Forelimb muscle (tissue), 1 donor: Measurements from ENCODE around the gene FAM216A. TPM values are rescaled to one million over a fixed set of nuclear protein-coding genes. Genes with fewer than 3 reads are reported as not detected.
"Not testable (repeated sequence)": the region's sequence is repeated elsewhere in the genome, so short reads cannot be mapped to it uniquely, and the experiment has no call there.

ENCODE experiments used
- DNase-seq: peaks from one replicate; pipeline ENCODE4 v3.0.0-alpha.2; 2013; ENCODE audit warnings: low read depth
- polyA plus RNA-seq: library from polyadenylated mRNA; unstranded; fragments of 120-200 nt; gene quantifications from one replicate; pipeline ENCODE4 v1.2.1, GENCODE V29; 2013; ENCODE audit not compliant: insufficient read length

FAM216A gene
- polyA plus RNA-seq, 1 donor = 15.1 TPM

GRCh38 chr12:110498984-110499706 is 30.5 kb downstream of the FAM216A start:
- no peak for DNase-seq

- no peak for DNase-seq
Measured at GRCh38 chr12:110501399-110501751, 32.7 kb downstream of the FAM216A start.

GRCh38 chr12:110501752-110502738 is 33.4 kb downstream of the FAM216A start, which contains the start of the genes RAD9B and VPS29:
Gene RAD9B (plus strand): TSS chr12:110502331. CDS start chr12:110502338, 7 bp downstream.
Gene VPS29 (minus strand): TSS chr12:110502111. CDS start chr12:110502051, 60 bp downstream.
- DNase-seq = peak; percentile 95

- no peak for DNase-seq
Measured at GRCh38 chr12:110503432-110503831, 34.8 kb downstream of the FAM216A start.

GRCh38 chr12:110505332-110505731 is 36.7 kb downstream of the FAM216A start:
- no peak for DNase-seq

- no peak for DNase-seq
Measured at GRCh38 chr12:110508071-110508586, 39.5 kb downstream of the FAM216A start.

GRCh38 chr12:110513842-110514241 is 45.2 kb downstream of the FAM216A start:
- DNase-seq = no peak

GRCh38 chr12:110514363-110514762 is 45.7 kb downstream of the FAM216A start:
- DNase-seq = no peak

GRCh38 chr12:110516995-110517394 is 48.4 kb downstream of the FAM216A start:
- no peak for DNase-seq

GRCh38 chr12:110518014-110518413 is 49.4 kb downstream of the FAM216A start:
- DNase-seq = not testable (repeated sequence)

GRCh38 chr12:110520876-110521712 is 52.4 kb downstream of the FAM216A start:
- DNase-seq = not testable (repeated sequence)

- no peak for DNase-seq
Measured at GRCh38 chr12:110528277-110528839, 59.7 kb downstream of the FAM216A start.

GRCh38 chr12:110530511-110530910 is 61.9 kb downstream of the FAM216A start:
- no peak for DNase-seq

- no peak for DNase-seq
Measured at GRCh38 chr12:110531741-110532333, 63.2 kb downstream of the FAM216A start.

- no peak for DNase-seq
Measured at GRCh38 chr12:110532644-110533043, 64.0 kb downstream of the FAM216A start.

- no peak for DNase-seq
Measured at GRCh38 chr12:110533607-110534006, 65.0 kb downstream of the FAM216A start.

- no peak for DNase-seq
Measured at GRCh38 chr12:110534811-110535210, 66.2 kb downstream of the FAM216A start.

GRCh38 chr12:110536834-110537604 is 68.4 kb downstream of the FAM216A start:
- no peak for DNase-seq

GRCh38 chr12:110537605-110538409 is 69.2 kb downstream of the FAM216A start:
- DNase-seq = no peak
